HG03520 (cell line): ENCODE results near the gene LIPE.

Experiments
- ATAC-seq: cut with Tn5 transposase; IDR thresholded peaks from one replicate; pipeline ENCODE4 v1.9.1; 2021; ENCODE audit warnings: mild to moderate bottlenecking, moderate library complexity; ENCODE audit not compliant: unreplicated experiment

LIPE gene

DNA sequence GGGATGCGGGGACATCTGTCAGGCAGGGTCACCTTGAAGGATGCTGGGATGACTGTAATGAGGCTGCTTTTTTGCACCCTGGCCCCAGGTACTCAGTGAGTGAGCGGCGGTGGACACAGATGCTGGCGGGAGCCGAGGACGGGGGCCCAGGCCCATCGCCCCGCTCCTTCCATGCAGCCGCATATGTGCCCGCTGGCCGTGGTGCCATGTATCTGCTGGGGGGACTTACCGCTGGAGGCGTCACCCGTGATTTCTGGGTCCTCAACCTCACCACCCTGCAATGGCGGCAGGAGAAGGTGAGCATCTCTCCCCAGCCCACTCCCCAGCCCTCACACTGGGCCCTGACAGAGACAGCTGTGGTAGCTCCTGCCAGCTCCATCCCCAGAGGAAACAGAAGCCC, 70.5 kb downstream of the LIPE start:
- ATAC-seq = no peak

DNA sequence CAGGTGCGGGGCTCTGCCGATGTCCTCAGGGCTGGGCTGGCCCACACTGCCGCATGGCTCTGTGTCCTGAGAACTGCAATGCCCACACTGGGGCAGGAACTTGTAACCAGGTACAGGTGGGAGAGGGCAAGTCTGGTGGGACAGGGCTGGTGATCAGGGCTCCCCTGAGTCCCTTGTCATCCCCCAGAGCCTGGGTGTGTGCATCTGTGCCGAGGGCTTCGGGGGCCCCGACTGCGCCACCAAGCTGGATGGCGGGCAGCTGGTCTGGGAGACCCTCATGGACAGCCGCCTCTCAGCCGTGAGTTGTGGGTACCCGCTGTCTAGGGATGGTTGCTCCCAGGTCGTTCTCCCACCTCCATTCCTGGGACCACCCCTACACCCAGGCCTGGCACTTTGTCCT, 71.3 kb downstream of the LIPE start:
- ATAC-seq = no peak

DNA sequence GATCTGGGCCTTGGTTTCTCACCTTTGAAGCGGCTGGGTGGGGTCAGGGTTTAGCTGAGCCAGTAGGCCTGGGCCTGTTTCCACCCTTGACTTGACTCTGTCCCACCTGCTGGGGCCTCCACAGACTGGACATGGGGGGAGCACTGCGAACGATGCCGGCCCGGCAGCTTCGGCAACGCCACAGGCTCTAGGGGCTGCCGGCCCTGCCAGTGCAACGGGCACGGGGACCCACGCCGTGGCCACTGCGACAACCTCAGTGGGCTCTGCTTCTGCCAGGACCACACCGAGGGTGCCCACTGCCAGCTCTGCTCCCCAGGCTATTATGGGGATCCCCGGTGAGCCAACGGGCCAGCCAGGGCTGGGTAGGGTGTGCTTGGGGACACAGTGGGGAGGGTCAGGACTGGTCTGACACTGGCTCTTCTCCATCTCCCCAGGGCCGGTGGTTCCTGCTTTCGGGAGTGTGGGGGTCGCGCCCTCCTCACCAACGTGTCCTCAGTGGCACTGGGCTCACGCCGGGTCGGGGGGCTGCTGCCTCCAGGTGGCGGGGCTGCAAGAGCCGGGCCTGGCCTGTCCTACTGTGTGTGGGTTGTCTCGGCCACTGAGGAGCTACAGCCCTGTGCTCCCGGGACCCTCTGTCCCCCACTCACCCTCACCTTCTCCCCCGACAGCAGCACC, 73.7 kb downstream of the LIPE start:
- ATAC-seq = no peak

DNA sequence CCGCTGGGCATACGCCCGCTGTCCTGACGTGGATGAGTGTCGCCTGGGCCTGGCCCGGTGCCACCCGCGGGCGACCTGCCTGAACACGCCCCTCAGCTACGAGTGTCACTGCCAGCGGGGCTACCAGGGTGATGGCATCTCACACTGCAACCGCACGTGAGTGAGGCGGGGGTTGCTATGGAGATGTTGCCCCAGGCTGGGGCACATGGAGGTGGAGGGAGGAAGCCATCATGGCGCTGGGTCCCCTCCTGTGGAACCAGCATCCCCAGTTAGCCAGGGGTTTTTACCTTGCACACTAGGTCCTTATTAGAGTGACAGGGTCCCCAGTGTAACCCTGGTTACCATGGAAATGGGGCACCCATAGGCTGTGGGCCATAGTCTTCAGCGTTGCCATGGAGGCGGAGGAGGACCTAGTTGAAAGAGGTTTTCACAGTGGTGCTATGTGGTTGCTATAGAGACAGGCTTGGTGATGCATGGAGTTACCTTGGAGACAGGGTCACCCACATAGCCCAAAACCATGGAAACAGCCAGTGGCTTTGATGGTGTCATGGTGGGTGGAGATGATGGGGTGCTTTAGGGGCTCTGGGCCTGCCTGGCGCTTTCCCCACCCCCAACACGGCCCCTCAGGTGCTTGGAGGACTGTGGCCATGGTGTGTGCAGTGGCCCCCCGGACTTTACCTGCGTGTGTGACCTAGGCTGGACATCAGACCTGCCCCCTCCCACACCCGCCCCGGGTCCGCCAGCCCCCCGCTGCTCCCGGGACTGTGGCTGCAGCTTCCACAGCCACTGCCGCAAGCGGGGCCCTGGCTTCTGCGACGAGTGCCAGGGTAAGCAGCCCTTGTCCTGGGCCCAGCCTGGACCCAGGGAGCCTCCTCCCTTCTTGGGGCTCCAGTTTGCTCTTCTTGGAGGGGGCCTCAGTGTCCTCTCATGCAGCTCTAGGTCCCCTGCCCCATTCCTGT, 74.6 kb downstream of the LIPE start:
- no peak for ATAC-seq
